SKM-1 (cell line): ENCODE measurements around the gene RPL18.
"Not testable (repeated sequence)": the region's sequence is repeated elsewhere in the genome, so short reads cannot be mapped to it uniquely, and the experiment has no call there.

Source experiments
- DNase-seq: peaks from one replicate; lab custom pipeline; 2025; ENCODE audit not compliant: unreplicated experiment; lab: John Stamatoyannopoulos, UW

RPL18 gene

DNA sequence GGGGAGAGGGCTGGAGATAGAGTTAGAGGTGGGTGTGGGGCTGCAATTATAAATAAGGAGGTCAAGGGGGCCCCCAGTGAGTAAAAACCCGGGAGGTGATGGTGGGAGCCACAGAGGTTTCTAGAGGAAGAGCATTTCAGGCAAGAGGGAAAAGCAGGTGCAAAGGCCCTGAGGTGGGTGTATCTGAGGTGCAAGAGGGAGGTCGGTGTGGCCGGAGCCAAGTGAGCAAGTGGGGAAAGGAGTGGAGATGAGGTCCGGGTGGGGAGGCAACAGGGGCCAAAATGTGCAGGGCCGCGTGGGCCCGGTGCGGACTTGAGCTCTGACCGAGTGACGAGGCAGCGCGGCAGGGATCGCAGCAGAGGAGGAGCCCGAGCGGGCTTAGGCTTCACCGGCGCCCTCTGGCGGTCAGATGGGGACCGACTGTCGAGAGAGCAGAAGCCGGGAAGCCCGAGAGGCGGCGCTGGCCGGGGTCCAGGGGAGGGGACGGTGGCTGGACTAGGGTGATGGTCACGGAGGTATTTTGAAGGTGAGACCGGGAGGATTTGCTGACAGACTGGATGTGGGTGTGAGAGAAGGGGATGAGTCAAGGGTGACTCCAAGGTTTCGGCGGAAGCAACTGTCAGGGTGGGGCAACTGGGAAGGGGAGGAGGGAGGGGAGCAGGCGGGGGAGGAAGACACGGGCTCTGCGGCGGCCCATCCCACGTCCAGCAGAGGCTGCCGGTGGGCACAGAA lies 30.1 kb downstream of the RPL18 start:
- DNase-seq = peak; percentile 32

DNA sequence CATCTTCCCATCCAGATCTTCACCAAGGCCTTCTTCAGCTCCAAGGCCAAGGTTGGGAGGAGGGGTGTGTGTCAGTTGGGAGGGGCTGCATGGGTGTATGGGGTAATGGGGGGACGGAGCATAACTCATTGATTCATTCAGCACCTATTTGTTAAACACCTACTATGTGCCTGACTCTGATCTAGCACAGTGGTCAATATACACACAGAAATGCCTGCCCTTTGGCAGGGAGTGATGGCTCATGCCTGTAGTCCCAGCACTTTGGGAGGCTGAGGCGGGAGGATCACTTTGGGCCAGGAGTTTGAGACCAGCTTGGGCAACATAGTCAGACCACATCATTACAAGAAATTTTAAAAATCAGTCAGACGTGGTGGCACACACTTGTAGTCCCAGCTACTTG lies 31.6 kb downstream of the RPL18 start:
- DNase-seq = no peak

DNA sequence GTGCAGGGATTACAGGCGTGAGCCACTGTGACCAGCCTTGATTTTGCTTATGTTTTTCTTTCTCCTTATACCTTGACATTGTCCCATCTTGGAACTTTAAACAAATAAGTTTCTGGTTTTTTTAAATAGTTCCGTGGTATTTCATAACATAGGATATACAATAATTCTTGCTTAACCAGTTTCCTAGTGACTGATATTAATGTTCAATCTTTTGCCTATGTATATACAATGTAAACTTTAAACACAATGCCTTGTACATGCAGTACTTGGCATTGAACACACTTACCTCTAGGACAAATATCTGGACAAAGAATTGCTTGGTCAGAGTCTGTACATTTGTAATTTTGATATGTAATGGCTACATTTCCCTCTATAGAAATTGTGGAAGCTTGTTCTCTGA lies 36.8 kb downstream of the RPL18 start:
- no peak for DNase-seq

DNA sequence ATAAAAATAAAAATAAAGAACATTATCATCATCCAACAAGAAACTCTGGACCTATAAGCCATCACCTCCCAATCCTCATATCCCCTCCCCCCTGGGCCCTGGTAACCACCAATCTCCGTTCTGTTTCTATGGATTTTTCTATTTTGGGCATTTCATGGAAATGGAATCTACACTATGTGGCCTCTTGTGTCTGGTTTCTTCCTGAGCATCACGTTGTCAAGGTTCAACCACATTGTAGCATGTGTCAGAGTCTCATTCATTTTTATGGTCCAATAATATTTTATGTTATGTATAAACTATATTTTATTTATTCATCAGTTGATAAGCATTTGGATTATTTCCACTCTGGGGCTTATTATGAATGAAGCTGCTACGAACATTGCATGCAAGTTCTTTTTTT lies 40.1 kb downstream of the RPL18 start:
- no peak for DNase-seq

DNA sequence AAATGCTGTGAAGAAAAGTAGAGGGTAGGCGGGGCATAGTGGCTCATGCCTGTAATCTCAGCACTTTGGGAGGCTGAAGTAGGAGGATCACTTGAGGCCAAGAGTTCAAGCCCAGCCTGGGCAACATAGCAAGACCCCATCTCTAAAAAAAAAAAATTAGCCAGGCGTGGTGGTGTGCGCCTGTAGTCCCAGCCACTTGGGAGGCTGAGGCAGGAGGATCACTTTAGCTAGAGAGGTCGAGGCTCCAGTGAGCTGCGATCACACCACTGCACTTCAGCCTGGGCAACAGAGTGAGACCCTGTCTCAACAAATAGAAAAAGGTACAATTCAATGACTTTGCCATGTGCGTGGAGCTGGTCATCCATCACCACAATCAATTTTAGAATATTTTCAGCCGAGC lies 41.1 kb downstream of the RPL18 start:
- DNase-seq = not testable (repeated sequence)

DNA sequence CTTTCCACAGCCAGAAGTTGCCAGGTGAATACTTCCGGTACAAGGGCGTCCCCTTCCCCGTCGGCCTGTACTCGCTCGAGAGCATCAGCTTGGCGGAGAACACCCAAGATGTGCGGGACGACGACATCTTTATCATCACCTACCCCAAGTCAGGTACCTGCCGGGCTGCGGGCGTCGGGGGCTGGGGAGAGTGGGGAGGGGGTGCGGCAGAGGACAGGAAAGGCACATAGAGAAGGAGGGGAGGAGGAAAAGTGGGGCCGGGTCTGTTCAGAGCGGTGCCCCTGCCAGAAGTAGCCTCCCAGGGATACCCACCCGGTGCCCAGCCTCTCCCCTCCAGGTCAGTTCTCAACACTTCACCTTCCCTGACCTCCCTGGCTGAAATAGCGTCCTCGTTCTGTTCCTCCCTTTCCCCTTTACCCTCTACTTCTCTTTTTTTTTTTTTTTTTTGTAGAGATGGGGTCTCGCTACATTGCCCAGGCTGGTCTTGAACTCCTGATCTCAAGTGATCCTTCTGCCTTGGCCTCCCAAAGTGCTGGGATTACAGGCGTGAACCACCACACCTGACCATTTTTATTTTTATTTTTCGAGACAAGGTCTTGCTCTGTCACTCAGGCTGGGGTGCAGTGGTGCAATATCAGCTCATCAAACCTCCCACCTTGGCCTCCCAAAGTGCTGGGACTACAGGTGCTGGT lies 42.9 kb downstream of the RPL18 start:
- no peak for DNase-seq

DNA sequence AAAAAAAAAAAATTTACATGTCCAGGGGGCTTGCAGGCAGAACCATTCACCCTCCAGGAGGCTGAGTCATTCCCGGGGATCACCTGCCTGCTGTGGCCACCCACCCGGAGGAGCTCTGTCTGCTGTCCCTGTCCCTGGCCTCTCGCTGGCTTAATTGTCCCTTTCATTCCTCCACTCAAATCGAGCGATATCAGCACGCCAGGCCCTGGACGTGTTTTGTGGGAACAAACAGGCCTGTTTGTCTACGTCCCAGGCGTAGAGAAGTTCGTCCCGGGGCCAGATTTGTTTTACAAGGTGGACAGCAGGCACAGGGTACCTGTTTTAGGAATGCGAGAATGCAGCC lies 45.8 kb downstream of the RPL18 start:
- no peak for DNase-seq

DNA sequence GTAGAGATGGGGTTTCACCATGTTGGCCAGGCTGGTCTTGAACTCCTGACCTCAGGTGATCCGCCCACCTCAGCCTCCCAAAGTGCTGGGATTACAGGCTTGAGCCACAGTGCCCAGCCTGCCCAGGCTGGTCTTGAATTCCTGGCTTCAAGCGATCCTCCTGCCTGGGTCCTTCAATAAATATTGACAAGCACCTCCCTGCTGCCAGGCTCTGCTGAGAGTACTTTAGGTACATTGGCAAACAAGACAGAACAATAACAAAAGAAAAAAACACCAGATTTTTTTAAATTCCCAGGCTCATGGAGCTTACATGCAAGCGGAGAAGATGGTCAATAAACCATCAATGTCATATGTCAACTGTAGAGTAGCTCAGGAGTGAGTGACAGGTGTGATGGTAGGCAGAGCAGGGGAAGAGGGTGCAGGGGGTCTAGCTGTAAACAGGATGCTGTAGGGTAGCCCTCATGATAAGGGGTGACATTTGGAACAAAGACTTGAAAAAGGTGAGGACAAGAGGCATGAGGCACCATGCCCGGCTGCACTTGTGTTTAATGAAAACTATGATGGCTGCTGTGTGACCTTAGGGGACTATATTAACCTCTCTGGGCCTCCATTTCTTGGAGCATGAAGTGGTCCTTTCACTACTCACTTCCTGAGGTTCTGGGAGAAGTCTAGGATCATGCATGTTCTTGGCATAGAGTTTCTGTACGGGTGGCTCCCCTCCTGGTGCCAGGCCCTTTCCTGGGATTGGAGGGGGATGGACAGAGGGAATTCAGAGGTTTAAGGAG lies 47.4 kb downstream of the RPL18 start:
- no peak for DNase-seq

DNA sequence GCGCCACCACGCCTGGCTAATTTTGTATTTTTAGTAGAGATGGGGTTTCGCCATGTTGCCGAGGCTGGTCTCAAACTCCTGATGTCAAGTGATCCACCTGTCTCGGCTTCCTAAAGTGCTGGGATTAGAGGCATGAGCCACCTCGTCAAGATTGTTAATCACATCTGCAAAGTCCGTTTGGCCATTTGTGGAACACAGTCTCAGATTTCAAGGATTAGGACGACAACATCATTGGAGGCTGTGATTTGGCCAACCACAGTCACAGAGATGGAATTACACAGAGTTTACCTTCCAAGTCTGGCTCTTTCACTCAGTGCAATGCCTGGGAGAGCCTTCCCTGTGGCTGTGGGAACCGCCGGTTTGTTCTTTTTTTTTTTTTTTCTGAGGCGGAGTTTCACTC lies 49.2 kb downstream of the RPL18 start:
- DNase-seq = no peak

DNA sequence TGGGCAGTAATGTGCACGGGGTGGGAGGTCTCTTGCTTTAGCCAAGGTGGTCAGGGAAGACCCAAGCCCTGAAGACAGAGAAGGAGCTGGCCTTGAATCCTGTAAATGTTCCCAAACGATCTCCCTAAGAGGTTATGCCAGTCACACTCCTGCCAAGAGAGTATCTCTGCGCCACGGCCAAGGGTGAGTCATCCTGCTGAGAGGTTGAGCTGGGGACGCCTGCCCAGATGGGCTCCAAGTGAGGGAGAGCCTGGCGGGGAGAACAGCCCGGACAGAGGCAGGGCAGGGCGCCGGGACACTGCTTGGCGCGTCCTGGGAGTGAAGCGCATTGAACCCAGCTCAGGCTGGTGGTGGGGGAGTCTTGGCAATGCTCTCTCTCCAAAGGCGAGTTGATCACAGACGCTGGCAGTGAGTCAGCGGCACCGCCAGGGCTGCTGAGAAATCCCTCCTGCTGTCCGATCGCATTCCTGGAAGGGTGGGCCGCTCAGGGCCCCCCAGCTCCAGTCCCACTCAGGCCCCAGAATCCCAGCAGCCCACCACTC lies 50.6 kb downstream of the RPL18 start:
- DNase-seq = no peak
